ENCODE measurements around the gene TSPAN32.

GRCh38 chr11:2343502-2343901 lies 41.7 kb downstream of the TSPAN32 start:
- TF ChIP-seq FOXK2 (IDR thresholded peaks at IDR 0.05) (no peak), LEF1 (IDR thresholded peaks at IDR 0.05; ENCODE audit: borderline replicate concordance) (no peak), ZNF384 (IDR thresholded peaks at IDR 0.05) (no peak), FOXM1 (IDR thresholded peaks at IDR 0.05; ENCODE audit: borderline replicate concordance) (no peak), BHLHE40 (IDR thresholded peaks at IDR 0.05; ENCODE audit: borderline replicate concordance) (no peak), TARDBP (IDR thresholded peaks at IDR 0.05) (no peak), ARNT (IDR thresholded peaks at IDR 0.05) (no peak), SUZ12 (IDR thresholded peaks at IDR 0.05) (no peak)
